ENCODE measurements around the gene SPAG6. TPM values are rescaled to one million over a fixed set of nuclear protein-coding genes. Genes with fewer than 3 reads are reported as not detected.
"Not testable (repeated sequence)": the region's sequence is repeated elsewhere in the genome, so short reads cannot be mapped to it uniquely, and the experiment has no call there.

SPAG6 gene
- total and polyA plus RNA-seq, 2 experiments from 2014 or later = 0.21 TPM; not detected in 1

DNA sequence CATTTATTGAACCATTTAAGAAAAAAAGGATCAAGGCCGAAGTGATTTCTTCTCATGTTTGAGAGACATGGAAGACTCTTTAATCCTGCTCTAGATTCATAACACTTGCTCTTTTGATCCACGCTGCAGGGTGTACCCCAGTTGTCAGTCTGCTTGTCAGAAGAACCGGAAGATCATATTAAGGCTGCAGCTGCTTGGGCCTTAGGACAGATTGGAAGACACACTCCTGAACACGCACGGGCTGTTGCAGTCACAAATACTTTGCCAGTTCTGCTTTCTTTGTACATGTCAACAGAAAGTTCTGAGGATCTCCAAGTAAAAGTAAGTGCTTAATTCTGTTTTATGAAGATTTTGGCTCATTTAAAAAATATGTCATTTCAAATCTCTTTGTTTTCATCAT, 46.3 kb downstream of the SPAG6 start:
- TF ChIP-seq, protein P1, sequence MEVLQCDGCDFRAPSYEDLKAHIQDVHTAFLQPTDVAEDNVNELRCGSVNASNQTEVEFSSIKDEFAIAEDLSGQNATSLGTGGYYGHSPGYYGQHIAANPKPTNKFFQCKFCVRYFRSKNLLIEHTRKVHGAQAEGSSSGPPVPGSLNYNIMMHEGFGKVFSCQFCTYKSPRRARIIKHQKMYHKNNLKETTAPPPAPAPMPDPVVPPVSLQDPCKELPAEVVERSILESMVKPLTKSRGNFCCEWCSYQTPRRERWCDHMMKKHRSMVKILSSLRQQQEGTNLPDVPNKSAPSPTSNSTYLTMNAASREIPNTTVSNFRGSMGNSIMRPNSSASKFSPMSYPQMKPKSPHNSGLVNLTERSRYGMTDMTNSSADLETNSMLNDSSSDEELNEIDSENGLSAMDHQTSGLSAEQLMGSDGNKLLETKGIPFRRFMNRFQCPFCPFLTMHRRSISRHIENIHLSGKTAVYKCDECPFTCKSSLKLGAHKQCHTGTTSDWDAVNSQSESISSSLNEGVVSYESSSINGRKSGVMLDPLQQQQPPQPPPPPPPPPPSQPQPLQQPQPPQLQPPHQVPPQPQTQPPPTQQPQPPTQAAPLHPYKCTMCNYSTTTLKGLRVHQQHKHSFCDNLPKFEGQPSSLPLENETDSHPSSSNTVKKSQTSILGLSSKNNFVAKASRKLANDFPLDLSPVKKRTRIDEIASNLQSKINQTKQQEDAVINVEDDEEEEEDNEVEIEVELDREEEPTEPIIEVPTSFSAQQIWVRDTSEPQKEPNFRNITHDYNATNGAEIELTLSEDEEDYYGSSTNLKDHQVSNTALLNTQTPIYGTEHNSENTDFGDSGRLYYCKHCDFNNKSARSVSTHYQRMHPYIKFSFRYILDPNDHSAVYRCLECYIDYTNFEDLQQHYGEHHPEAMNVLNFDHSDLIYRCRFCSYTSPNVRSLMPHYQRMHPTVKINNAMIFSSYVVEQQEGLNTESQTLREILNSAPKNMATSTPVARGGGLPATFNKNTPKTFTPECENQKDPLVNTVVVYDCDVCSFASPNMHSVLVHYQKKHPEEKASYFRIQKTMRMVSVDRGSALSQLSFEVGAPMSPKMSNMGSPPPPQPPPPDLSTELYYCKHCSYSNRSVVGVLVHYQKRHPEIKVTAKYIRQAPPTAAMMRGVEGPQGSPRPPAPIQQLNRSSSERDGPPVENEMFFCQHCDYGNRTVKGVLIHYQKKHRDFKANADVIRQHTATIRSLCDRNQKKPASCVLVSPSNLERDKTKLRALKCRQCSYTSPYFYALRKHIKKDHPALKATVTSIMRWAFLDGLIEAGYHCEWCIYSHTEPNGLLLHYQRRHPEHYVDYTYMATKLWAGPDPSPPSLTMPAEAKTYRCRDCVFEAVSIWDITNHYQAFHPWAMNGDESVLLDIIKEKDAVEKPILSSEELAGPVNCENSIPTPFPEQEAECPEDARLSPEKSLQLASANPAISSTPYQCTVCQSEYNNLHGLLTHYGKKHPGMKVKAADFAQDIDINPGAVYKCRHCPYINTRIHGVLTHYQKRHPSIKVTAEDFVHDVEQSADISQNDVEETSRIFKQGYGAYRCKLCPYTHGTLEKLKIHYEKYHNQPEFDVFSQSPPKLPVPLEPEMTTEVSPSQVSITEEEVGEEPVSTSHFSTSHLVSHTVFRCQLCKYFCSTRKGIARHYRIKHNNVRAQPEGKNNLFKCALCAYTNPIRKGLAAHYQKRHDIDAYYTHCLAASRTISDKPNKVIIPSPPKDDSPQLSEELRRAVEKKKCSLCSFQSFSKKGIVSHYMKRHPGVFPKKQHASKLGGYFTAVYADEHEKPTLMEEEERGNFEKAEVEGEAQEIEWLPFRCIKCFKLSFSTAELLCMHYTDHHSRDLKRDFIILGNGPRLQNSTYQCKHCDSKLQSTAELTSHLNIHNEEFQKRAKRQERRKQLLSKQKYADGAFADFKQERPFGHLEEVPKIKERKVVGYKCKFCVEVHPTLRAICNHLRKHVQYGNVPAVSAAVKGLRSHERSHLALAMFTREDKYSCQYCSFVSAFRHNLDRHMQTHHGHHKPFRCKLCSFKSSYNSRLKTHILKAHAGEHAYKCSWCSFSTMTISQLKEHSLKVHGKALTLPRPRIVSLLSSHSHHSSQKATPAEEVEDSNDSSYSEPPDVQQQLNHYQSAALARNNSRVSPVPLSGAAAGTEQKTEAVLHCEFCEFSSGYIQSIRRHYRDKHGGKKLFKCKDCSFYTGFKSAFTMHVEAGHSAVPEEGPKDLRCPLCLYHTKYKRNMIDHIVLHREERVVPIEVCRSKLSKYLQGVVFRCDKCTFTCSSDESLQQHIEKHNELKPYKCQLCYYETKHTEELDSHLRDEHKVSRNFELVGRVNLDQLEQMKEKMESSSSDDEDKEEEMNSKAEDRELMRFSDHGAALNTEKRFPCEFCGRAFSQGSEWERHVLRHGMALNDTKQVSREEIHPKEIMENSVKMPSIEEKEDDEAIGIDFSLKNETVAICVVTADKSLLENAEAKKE (CRISPR knock-in tag; IDR thresholded peaks at IDR 0.05) = no peak
- TF ChIP-seq, protein P2, sequence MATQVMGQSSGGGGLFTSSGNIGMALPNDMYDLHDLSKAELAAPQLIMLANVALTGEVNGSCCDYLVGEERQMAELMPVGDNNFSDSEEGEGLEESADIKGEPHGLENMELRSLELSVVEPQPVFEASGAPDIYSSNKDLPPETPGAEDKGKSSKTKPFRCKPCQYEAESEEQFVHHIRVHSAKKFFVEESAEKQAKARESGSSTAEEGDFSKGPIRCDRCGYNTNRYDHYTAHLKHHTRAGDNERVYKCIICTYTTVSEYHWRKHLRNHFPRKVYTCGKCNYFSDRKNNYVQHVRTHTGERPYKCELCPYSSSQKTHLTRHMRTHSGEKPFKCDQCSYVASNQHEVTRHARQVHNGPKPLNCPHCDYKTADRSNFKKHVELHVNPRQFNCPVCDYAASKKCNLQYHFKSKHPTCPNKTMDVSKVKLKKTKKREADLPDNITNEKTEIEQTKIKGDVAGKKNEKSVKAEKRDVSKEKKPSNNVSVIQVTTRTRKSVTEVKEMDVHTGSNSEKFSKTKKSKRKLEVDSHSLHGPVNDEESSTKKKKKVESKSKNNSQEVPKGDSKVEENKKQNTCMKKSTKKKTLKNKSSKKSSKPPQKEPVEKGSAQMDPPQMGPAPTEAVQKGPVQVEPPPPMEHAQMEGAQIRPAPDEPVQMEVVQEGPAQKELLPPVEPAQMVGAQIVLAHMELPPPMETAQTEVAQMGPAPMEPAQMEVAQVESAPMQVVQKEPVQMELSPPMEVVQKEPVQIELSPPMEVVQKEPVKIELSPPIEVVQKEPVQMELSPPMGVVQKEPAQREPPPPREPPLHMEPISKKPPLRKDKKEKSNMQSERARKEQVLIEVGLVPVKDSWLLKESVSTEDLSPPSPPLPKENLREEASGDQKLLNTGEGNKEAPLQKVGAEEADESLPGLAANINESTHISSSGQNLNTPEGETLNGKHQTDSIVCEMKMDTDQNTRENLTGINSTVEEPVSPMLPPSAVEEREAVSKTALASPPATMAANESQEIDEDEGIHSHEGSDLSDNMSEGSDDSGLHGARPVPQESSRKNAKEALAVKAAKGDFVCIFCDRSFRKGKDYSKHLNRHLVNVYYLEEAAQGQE (IDR thresholded peaks at IDR 0.05; ENCODE audit: unreplicated experiment) = no peak
- TF ChIP-seq, protein P3, sequence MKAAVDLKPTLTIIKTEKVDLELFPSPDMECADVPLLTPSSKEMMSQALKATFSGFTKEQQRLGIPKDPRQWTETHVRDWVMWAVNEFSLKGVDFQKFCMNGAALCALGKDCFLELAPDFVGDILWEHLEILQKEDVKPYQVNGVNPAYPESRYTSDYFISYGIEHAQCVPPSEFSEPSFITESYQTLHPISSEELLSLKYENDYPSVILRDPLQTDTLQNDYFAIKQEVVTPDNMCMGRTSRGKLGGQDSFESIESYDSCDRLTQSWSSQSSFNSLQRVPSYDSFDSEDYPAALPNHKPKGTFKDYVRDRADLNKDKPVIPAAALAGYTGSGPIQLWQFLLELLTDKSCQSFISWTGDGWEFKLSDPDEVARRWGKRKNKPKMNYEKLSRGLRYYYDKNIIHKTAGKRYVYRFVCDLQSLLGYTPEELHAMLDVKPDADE (IDR thresholded peaks at IDR 0.05) = no peak
- no peak overlapping the region for H2AFZ ChIP-seq
- DNase-seq (ENCODE audit: low spot score) = no peak
- no peaks in the 10 kb centered on the region for H3K27me3 Mint-ChIP-seq (ENCODE audit: insufficient read depth, low read depth, poor library complexity)
- H3K4me3 ChIP-seq = no peak overlapping the region
- H3K9me3 Mint-ChIP-seq = no peaks in the 10 kb centered on the region
- peaks cover 5% of the 10 kb centered on the region; the same call in 1 of the 3 replicates for H3K4me1 Mint-ChIP-seq
- H3K4me2 ChIP-seq = no peak overlapping the region
- peaks cover 4% of the 10 kb centered on the region; the same call in 1 of the 2 replicates for H3K4me1 ChIP-seq (ENCODE audit: insufficient read depth)
- H3K27me3 ChIP-seq (ENCODE audit: insufficient read depth) = no peaks in the 10 kb centered on the region
- no peaks in the 10 kb centered on the region for H3K36me3 ChIP-seq (ENCODE audit: insufficient read depth)
- no peaks in the 10 kb centered on the region for H3K36me3 Mint-ChIP-seq (ENCODE audit: low read depth)
- no peak overlapping the region for H3K4me3 Mint-ChIP-seq
- no peak overlapping the region for H3K27ac Mint-ChIP-seq
- H3K9me2 ChIP-seq (ENCODE audit: insufficient read depth) = no peaks in the 10 kb centered on the region
- H3K27ac ChIP-seq (ENCODE audit: low read depth) = no peak overlapping the region
- ATAC-seq = no peak
- no peaks in the 10 kb centered on the region for H3F3A ChIP-seq (replicated peaks; ENCODE audit: low read depth)
- H4K20me1 ChIP-seq (replicated peaks; ENCODE audit: insufficient read depth) = no peaks in the 10 kb centered on the region
- H3K79me2 ChIP-seq (replicated peaks; ENCODE audit: insufficient read depth) = no peaks in the 10 kb centered on the region

DNA sequence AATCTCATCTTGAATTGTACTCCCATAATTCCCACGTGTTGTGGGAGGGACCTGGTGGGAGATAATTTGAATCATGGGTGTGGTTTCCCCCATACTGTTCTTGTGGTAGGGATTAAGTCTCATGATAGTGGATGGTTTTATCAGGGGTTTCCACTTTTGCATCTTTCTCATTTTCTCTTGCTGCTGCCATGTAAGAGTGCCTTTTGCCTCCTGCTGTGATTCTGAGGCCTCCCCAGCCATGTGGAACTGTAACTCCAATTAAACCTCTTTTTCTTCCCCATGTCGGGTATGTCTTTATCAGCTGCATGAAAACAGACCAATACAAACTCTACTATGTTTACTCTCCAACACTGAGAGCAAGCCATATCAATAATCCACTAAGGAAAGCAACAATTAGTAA, 50.9 kb downstream of the SPAG6 start:
- H3K36me3 Mint-ChIP-seq (ENCODE audit: low read depth); H4K20me1 ChIP-seq (replicated peaks; ENCODE audit: insufficient read depth); H3K27me3 Mint-ChIP-seq (ENCODE audit: insufficient read depth, low read depth, poor library complexity); H3K4me1 Mint-ChIP-seq; H3K79me2 ChIP-seq (replicated peaks; ENCODE audit: insufficient read depth); H3K4me2 ChIP-seq; H3K9me3 Mint-ChIP-seq; H3F3A ChIP-seq (replicated peaks; ENCODE audit: low read depth); DNase-seq (ENCODE audit: low spot score); H3K27ac ChIP-seq (ENCODE audit: low read depth); H3K9me2 ChIP-seq (ENCODE audit: insufficient read depth); H3K36me3 ChIP-seq (ENCODE audit: insufficient read depth); H3K4me3 ChIP-seq; H3K4me3 Mint-ChIP-seq; ATAC-seq; H3K27me3 ChIP-seq (ENCODE audit: insufficient read depth); H3K27ac Mint-ChIP-seq; H3K4me1 ChIP-seq (ENCODE audit: insufficient read depth): not testable (repeated sequence)
- peak overlapping the region; percentile 34; the same call in 1 of the 2 replicates for H2AFZ ChIP-seq

DNA sequence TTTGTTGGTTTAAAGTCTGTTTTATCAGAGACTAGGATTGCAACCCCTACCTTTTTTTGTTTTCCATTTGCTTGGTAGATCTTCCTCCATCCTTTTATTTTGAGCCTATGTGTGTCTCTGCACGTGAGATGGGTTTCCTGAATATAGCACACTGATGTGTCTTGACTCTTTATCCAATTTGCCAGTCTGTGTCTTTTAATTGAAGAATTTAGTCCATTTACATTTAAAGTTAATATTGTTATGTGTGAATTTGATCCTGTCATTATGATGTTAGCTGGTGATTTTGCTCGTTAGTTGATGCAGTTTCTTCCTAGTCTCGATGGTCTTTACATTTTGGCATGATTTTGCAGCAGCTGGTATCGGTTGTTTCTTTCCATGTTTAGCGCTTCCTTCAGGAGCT, 61.6 kb downstream of the SPAG6 start:
- H3K4me3 ChIP-seq; ATAC-seq; H3K36me3 Mint-ChIP-seq (ENCODE audit: low read depth); H3K79me2 ChIP-seq (replicated peaks; ENCODE audit: insufficient read depth); H3K36me3 ChIP-seq (ENCODE audit: insufficient read depth); H3K27ac Mint-ChIP-seq; H3K27me3 ChIP-seq (ENCODE audit: insufficient read depth); H2AFZ ChIP-seq; H3K4me1 ChIP-seq (ENCODE audit: insufficient read depth); H3K27ac ChIP-seq (ENCODE audit: low read depth); H4K20me1 ChIP-seq (replicated peaks; ENCODE audit: insufficient read depth); H3F3A ChIP-seq (replicated peaks; ENCODE audit: low read depth); H3K4me1 Mint-ChIP-seq; H3K4me2 ChIP-seq; H3K4me3 Mint-ChIP-seq; H3K27me3 Mint-ChIP-seq (ENCODE audit: insufficient read depth, low read depth, poor library complexity); DNase-seq (ENCODE audit: low spot score); H3K9me2 ChIP-seq (ENCODE audit: insufficient read depth): not testable (repeated sequence)
- peaks cover 14% of the 10 kb centered on the region; the same call in 2 of the 3 replicates for H3K9me3 Mint-ChIP-seq
